ENCODE measurements around the gene SQOR. TPM values are rescaled to one million over a fixed set of nuclear protein-coding genes. Genes with fewer than 3 reads are reported as not detected.

The SQOR gene
- total RNA-seq, 2 donors from 2014 or later = 15.8 to 41.8 TPM

DNA sequence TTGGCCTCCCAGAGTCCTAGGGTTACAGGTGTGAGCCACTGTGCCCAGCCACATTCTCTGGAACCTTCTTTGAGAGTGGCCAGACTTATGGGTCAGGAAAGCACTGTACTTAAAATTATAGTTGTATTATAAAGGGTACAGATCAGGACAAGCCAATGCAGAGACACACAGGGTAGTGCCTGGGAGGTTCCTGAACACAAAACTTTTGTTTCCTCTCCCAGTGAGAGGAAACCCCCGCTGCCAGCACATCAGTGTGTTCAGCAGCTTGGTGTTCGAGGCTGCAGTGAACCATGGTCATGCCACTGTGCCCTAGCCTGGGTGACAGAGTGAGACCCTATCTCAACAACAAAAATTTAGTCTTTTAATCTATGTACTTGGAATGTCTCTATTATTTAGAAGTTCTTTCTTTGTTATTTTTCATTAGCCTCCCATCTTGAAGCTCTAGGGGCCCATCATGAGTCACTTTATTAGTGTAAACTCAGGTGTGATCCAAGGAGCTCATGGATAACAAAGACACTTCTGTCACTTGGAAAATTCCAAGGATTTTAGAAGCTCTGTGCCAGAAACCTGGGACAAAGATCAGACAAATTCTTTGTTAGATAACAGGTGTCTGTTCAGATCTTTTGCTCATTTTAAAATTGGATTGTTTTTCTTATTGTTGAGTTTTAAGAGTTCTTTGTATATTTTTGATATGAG lies 39.8 kb upstream of the SQOR start:
- DNase-seq (no peak), ATAC-seq (no peak)
- WGBS, 2 donors = 92 to 100% methylated on average over 2 of the region's 2 CpGs
- H3K36me3 ChIP-seq (replicated peaks in 1 of 2; ENCODE audit: insufficient read depth in 1 of 2, low read depth in 2 of 2) = peaks cover 0 to 3% of the 10 kb centered on the region in 2 donors
- H3K4me1 ChIP-seq = peaks cover 5% of the 10 kb centered on the region
- intact Hi-C loops (cut with DNase I) = no loop called here
- H3K27me3 ChIP-seq = no peaks in the 10 kb centered on the region
- no peak overlapping the region for H3K4me3 ChIP-seq
- H3K27ac ChIP-seq = no peak overlapping the region
- H3K9me3 ChIP-seq = no peaks in the 10 kb centered on the region
- no peak for TF ChIP-seq POLR2A (IDR thresholded peaks at IDR 0.05)
- TF ChIP-seq, protein P1, sequence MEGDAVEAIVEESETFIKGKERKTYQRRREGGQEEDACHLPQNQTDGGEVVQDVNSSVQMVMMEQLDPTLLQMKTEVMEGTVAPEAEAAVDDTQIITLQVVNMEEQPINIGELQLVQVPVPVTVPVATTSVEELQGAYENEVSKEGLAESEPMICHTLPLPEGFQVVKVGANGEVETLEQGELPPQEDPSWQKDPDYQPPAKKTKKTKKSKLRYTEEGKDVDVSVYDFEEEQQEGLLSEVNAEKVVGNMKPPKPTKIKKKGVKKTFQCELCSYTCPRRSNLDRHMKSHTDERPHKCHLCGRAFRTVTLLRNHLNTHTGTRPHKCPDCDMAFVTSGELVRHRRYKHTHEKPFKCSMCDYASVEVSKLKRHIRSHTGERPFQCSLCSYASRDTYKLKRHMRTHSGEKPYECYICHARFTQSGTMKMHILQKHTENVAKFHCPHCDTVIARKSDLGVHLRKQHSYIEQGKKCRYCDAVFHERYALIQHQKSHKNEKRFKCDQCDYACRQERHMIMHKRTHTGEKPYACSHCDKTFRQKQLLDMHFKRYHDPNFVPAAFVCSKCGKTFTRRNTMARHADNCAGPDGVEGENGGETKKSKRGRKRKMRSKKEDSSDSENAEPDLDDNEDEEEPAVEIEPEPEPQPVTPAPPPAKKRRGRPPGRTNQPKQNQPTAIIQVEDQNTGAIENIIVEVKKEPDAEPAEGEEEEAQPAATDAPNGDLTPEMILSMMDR (IDR thresholded peaks at IDR 0.05) = no peak

DNA sequence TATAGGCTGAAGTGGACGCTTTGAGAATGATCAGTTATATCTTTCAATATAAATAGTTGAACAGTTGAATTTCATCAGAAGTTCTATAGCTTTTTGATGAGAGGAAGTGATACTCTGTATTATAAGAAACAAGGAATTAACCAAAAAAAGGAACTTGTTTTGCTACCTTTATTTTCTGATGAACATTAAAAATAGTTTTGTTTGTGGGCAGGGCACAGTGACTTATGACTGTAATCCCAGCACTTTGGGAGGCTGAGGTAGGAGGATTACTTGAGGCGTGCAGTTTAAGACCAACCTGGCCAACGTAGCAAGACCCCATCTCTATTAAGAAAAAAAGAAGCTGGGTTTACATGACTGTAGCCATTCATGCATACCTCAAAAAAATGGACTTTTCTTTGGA lies 30.9 kb upstream of the SQOR start:
- DNase-seq = no peak
- H3K9me3 ChIP-seq = no peaks in the 10 kb centered on the region
- no peaks in the 10 kb centered on the region for H3K27me3 ChIP-seq
- H3K36me3 ChIP-seq (replicated peaks in 1 of 2; ENCODE audit: insufficient read depth in 1 of 2, low read depth in 2 of 2) = peaks cover 0 to 2% of the 10 kb centered on the region in 2 donors
- H3K27ac ChIP-seq = no peak overlapping the region
- ATAC-seq = no peak
- H3K4me3 ChIP-seq = no peak overlapping the region
- TF ChIP-seq, protein P1 (IDR thresholded peaks at IDR 0.05) = no peak
- TF ChIP-seq POLR2A (IDR thresholded peaks at IDR 0.05) = no peak
- intact Hi-C loops (cut with DNase I) = no loop called here
- 73 to 99% methylated on average over 3 of the region's 3 CpGs for WGBS, 2 donors
- H3K4me1 ChIP-seq = no peaks in the 10 kb centered on the region

DNA sequence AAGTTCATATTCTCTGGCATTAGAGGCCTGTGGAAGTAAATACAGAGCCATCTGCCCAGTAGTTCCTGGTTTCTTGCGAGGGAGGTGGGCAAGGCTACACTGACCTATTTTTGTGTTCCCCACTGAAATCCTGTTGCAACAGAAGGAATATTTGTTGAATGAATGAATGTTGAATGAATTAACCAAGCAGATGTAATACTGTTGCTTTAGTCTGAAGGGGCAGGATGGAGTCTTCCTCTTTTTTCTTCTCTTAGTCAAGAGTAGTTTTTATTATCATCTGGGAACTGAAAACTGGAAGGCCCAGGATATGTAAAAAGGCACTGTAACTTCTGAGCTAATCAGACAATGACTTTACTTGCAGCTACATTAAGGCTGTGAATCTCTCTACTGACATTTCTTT lies 30.5 kb upstream of the SQOR start:
- WGBS, 2 donors = 76 to 100% methylated on average over 1 of the region's 1 CpG
- ATAC-seq (no peak), DNase-seq (no peak)
- intact Hi-C loops (cut with DNase I) = no loop called here
- Histone ChIP-seq H3K27me3 (no peaks in the 10 kb centered on the region), H3K4me3 (no peak overlapping the region), H3K4me1 (no peaks in the 10 kb centered on the region), H3K36me3 (replicated peaks in 1 of 2; ENCODE audit: insufficient read depth in 1 of 2, low read depth in 2 of 2) (peaks cover 0 to 2% of the 10 kb centered on the region in 2 donors), H3K9me3 (no peaks in the 10 kb centered on the region), H3K27ac (no peak overlapping the region)
- TF ChIP-seq POLR2A (IDR thresholded peaks at IDR 0.05) = no peak
- TF ChIP-seq, protein P1 (IDR thresholded peaks at IDR 0.05) = no peak

- DNase-seq (no peak), ATAC-seq (no peak)
- intact Hi-C loops (cut with DNase I) = no loop called here
- Histone ChIP-seq H3K36me3 (replicated peaks in 1 of 2; ENCODE audit: insufficient read depth in 1 of 2, low read depth in 2 of 2) (peaks cover 0 to 2% of the 10 kb centered on the region in 2 donors), H3K9me3 (no peaks in the 10 kb centered on the region), H3K4me3 (no peak overlapping the region), H3K4me1 (no peaks in the 10 kb centered on the region), H3K27ac (no peak overlapping the region), H3K27me3 (no peaks in the 10 kb centered on the region)
- TF ChIP-seq, protein P1 (IDR thresholded peaks at IDR 0.05) = no peak
- no peak for TF ChIP-seq POLR2A (IDR thresholded peaks at IDR 0.05)
- 77 to 81% methylated on average over 3 of the region's 3 CpGs for WGBS, 2 donors
These were observed 28.4 kb upstream of the SQOR start for GRCh38 chr15:45606413-45606812.

DNA sequence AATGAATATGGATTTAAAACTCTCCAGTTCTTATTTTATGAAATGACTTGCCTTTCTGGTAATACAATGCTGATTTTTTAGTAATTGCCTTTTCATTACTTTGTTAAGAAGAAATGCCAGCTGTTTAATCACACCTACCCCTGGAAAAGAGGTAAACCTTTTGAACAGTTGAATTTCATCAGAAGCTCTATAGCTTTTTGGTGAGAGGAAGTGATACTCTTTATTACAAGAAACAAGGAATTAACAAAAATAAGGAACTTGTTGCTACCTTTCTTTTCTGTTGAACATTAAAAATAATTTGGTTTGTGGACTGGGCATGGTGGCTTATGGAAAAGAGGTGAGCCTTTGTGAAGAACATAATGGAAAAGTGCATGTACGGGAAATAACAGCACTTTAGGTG lies 28.0 kb upstream of the SQOR start:
- no peaks in the 10 kb centered on the region for H3K4me1 ChIP-seq
- no peak for ATAC-seq
- H3K27ac ChIP-seq = no peak overlapping the region
- H3K4me3 ChIP-seq = no peak overlapping the region
- WGBS, 2 donors = 88 to 90% methylated on average over 1 of the region's 1 CpG
- intact Hi-C loops (cut with DNase I) = no loop called here
- H3K9me3 ChIP-seq = no peaks in the 10 kb centered on the region
- no peak for DNase-seq
- TF ChIP-seq POLR2A (IDR thresholded peaks at IDR 0.05) = no peak
- TF ChIP-seq, protein P1 (IDR thresholded peaks at IDR 0.05) = no peak
- H3K36me3 ChIP-seq (replicated peaks in 1 of 2; ENCODE audit: insufficient read depth in 1 of 2, low read depth in 2 of 2) = peaks cover 0 to 2% of the 10 kb centered on the region in 2 donors
- no peaks in the 10 kb centered on the region for H3K27me3 ChIP-seq

Measured in body of pancreas (tissue), 4 donors.